Frontal cortex (tissue), 4 donors: Measurements from ENCODE around the gene GLRX. TPM values are rescaled to one million over a fixed set of nuclear protein-coding genes. Genes with fewer than 3 reads are reported as not detected.
"Not testable (repeated sequence)": the region's sequence is repeated elsewhere in the genome, so short reads cannot be mapped to it uniquely, and the experiment has no call there.

ENCODE experiments used
- DNase-seq, 2 donors: peaks; one replicate each; pipeline ENCODE4 v3.0.0; 2012; ENCODE audit warnings: low spot score in 2 of 2
- FAIRE-seq: peaks from 2 replicates; lab custom pipeline; 2012; peaks lifted over from hg19 to GRCh38; lab: Jason Lieb, UNC
- total RNA-seq: library from RNA; depleted of rRNA; stranded (reverse); fragments of >200 nt; gene quantifications from one replicate; pipeline ENCODE4 v1.2.3, GENCODE V29; 2014
- donor health status: control.
- donor health status: control.
- donor health status: control.

The GLRX gene
- total RNA-seq, 1 donor from 2014 or later = 9.8 TPM

- DNase-seq = no peak
- FAIRE-seq = no peak
Observed at GRCh38 chr5:95835682-95836385, 13.3 kb upstream of the GLRX start.

- no peak for FAIRE-seq
- no peak for DNase-seq
Observed at GRCh38 chr5:95832664-95833063, 10.1 kb upstream of the GLRX start.

- no peak for FAIRE-seq
- no peak for DNase-seq
Observed at GRCh38 chr5:95830226-95830625, 7.7 kb upstream of the GLRX start.

GRCh38 chr5:95827892-95828246, 5.3 kb upstream of the GLRX start:
- DNase-seq (no peak), FAIRE-seq (no peak)

DNA sequence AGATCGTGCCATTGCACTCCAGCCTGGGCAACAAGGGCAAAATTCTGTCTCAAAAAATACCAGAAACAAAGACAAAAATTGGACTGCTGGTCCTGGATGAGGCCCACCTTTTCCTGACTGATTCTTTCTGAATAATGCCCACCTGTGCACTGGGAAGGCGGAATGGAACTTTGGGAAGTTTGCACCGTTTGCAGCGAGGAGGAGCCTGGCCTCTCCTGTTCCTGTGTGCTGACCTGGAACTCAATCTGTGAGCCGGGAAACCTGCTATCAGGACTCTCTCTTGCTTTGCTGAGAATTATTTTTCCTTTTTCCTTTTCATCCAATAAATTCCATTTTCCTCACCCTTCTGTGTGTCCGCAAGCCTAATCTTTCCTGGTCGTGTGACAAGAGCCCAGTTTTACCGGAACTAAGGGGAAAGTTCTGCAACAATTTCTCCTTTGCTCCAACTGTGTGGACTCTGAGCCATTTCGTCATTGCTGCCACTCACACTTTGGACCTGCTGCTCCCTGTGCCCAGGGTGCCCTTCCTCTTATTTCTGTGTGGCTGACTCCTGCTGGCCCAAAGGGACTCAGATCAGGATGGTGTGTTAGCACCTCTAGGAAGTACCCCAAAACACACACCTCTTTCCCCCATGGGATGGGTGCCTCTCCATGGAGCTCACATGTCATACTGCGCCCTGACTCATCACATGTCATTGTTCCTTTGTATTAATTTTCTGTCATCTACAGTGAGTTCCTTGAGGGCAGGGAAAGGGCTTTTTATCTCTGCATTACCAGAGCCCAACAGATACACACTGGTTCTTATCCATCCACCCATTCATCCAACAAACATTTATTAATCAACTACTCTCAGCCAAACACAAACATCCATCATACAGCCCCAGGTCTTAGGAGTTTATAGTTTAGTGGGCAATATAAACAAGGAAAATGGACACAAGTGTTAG, 4.7 kb upstream of the GLRX start:
- DNase-seq = no peak

DNA sequence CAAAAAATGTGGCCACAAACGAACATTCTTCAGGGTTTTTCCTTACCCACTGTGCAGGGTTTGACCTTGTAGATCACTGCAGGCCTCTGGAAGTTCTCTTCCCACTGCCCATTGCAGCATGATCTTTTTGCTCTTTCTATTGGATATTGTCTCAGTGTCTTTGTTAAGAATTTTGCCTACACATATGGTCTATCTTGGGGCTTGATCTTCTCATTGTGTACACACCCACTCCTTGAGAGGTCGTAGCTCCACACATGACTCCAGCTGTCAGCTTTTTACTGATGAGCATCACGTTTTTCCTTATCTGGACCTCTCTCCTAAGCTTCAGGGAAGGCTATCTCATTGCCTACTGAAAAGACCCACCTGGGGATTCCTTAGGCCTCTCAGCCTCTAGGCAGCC, 3.0 kb upstream of the GLRX start:
- FAIRE-seq = no peak
- DNase-seq = no peak

More for the DNA sequence above, 4.7 kb upstream of the GLRX start:
- no peak for FAIRE-seq

GRCh38 chr5:95824747-95825146, 2.2 kb upstream of the GLRX start:
- no peak for DNase-seq
- FAIRE-seq = no peak

- DNase-seq (no peak), FAIRE-seq (no peak)
Observed at GRCh38 chr5:95823738-95824609, 1.4 kb upstream of the GLRX start.

- no peak for FAIRE-seq
- DNase-seq = no peak
Observed at GRCh38 chr5:95823218-95823737, 752 bp upstream of the GLRX start.

- peak in 1 of 2 donors; percentile 48 for DNase-seq
- no peak for FAIRE-seq
Observed at GRCh38 chr5:95822043-95822541, 434 bp downstream of the GLRX start.

- DNase-seq = no peak
- FAIRE-seq = no peak
Observed at GRCh38 chr5:95821110-95822021, 1.2 kb downstream of the GLRX start.

GRCh38 chr5:95818181-95819147, 4.1 kb downstream of the GLRX start:
- no peak for FAIRE-seq
- DNase-seq = no peak

GRCh38 chr5:95817430-95817829, 5.1 kb downstream of the GLRX start:
- FAIRE-seq = no peak

DNA sequence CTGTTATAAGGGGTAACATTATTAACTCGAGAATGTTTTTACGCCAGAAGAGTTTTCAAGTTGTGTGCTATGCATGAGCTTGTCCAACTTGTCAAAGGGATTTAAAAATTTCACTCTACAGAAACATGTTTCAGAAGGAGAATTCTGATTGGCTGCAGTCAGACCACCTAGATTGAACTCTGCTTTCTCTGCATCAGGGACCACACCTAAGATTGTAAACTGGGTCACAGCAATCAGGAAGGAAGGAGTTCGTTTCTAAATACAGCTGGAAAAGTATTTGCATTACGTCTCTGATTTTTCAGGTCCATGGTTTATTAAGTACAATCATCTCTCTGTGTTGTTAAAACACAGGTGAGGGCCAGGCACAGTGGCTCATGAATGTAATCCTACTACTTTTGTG, 5.8 kb downstream of the GLRX start:
- no peak for FAIRE-seq
- DNase-seq = no peak

More at GRCh38 chr5:95817430-95817829, 5.1 kb downstream of the GLRX start:
- no peak for DNase-seq

DNA sequence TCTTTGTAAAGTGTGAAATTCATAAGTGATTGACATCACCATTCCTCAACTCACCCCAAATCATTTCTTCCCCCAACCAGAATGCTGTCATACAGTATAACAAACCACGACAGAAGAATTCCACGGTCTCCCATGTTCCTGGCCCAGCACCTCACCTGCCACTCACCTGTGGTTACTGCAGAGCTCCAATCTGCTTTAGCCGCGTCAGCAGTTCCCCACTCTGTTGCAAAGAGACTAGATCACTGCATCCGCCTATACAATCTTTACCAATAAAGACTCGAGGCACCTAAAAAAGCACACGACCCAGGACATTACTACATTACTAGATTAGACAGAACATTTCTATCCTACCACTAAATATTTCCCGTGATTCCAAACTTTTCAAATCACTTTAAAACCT, 6.2 kb downstream of the GLRX start:
- FAIRE-seq (no peak), DNase-seq (no peak)

DNA sequence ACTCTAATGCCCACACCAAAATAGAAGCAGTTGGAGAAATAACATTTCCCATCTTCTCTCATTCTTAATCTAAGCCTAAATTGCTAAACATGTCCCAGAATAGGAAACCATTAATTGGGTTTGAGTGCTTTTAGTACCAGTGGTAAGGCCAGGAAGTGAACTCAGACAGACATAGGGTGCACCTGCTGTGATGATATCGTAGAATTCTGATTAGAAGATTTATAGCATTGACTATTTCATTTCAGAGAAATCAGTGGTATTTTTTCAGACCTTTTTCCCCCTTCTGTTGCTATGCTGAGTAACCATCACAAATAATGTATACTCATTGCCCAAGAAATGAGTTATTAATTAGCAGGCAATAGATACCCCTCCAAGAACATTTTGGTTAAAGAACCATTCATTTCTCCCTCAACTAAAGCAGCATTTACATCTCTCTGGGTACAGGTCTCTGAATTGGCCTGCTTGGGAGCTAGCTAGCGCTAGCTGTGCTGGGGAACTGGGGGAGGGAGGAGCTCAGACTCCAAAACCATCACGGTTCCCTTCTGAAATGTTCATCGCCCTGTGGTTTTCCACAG, 7.3 kb downstream of the GLRX start:
- FAIRE-seq = no peak
- DNase-seq = no peak

GRCh38 chr5:95813035-95813434, 9.5 kb downstream of the GLRX start:
- not testable (repeated sequence) for DNase-seq, FAIRE-seq
